Measurements from ENCODE around the gene FHIP2A.
A peak's percentile ranks its signal among the peaks of the same experiment; 100 is the strongest.
"Not testable (repeated sequence)": the region's sequence is repeated elsewhere in the genome, so short reads cannot be mapped to it uniquely, and the experiment has no call there.

The FHIP2A gene

DNA sequence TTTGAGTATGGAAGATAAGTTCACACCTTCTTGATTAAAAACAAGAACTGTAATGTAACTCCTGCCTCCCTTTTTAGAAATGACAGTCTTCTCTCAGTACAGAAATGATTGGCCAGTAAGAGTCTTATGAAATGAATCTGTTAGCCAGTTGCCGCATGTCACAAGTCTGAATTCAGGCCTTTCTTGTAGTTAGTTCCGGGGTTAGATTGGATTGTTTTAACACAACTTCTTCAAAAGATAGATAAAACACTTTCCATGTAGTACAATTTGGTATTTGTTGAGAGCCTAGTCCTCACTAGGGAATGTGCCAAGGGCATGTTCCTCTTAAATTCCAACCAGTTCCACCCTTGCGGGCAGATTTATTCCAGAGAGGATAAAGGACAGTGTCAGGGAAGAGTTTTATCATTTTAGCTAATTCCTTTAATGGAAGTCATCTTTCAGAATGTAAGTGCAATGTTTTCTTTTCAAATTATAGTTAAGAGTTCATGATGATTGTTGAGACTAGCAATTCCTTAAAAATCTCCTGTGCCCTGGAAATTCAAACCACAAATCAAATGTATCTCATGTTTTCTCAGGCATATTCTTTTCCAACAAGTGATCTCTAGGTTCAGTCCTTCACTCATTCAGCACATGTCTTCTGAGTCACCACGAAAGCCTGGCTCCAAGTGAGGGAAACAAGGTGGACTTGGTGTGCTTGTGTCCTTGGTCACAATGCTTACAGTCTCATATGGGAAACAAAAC lies 4.1 kb downstream of the FHIP2A start:
- DNase-seq (ENCODE audit: low read depth) = peak; percentile 66
- H3K4me3 ChIP-seq (replicated peaks; ENCODE audit: low read depth, low read length) = no peak overlapping the region
- TF ChIP-seq CTCF (IDR thresholded peaks at IDR 0.05; ENCODE audit: low read length, missing control alignments) = no peak

GRCh38 chr10:114829160-114829909 lies 7.8 kb downstream of the FHIP2A start:
- H3K4me3 ChIP-seq (replicated peaks; ENCODE audit: low read depth, low read length) = no peak overlapping the region
- DNase-seq (ENCODE audit: low read depth) = no peak
- TF ChIP-seq CTCF (IDR thresholded peaks at IDR 0.05; ENCODE audit: low read length, missing control alignments) = no peak

DNA sequence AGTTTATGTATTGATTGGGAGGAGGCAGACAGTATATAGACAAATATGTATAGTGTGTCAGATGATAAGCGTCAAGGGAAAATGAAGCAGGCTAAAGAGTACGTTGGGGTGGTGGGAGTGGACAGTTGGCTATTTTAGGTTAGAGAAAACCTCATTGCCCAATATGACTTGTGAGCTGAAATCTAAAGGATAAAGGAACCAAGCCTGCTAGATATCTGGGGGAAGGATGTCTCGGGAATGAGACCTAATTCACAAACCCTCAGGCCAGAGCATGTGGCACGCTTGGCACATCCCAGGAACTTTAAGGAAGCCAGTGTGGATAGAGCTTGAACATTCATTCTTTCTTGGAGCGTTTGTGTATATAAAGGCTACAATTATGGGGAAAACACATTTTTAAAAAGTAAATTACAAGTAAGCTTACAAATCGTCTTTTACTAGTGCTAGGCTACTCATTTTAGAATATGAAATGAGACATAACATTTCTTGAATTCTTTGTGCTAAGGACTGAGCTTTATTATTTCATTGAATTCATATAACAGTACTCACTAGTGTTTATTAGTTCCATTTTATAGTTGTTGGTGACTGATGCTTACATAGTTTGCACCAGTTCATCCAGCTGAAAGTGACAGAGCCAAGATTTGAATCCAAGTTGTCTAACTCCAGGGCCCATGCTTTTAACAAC lies 9.7 kb downstream of the FHIP2A start:
- no peak for DNase-seq (ENCODE audit: low read depth)
- H3K4me3 ChIP-seq (replicated peaks; ENCODE audit: low read depth, low read length) = no peak overlapping the region
- no peak for TF ChIP-seq CTCF (IDR thresholded peaks at IDR 0.05; ENCODE audit: low read length, missing control alignments)

- no peak overlapping the region for H3K4me3 ChIP-seq (replicated peaks; ENCODE audit: low read depth, low read length)
- no peak for TF ChIP-seq CTCF (IDR thresholded peaks at IDR 0.05; ENCODE audit: low read length, missing control alignments)
- no peak for DNase-seq (ENCODE audit: low read depth)
These were observed 16.1 kb downstream of the FHIP2A start for GRCh38 chr10:114837690-114838089.

DNA sequence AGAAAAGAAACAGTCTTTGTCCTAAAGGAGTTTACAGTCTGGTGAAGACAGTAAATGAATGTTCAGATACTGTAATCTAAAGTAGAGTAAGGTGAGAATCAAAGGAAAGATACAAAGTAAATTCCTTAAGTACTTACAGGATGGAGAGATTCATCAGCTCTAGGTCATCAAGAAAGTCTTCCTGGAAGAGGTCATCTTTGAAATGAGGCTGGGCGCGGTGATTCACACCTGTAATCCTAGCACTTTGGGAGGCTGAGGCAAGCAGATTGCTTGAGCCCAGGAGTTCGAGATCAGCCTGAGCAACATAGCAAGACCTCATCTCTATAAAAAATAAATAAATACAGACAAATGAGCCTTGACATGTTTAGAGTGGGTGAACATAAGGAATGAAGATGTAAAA lies 18.3 kb downstream of the FHIP2A start:
- no peak overlapping the region for H3K4me3 ChIP-seq (replicated peaks; ENCODE audit: low read depth, low read length)
- TF ChIP-seq CTCF (IDR thresholded peaks at IDR 0.05; ENCODE audit: low read length, missing control alignments) = no peak
- no peak for DNase-seq (ENCODE audit: low read depth)

GRCh38 chr10:114845978-114846693 lies 24.6 kb downstream of the FHIP2A start:
- no peak for TF ChIP-seq CTCF (IDR thresholded peaks at IDR 0.05; ENCODE audit: low read length, missing control alignments)
- H3K4me3 ChIP-seq (replicated peaks; ENCODE audit: low read depth, low read length) = no peak overlapping the region
- no peak for DNase-seq (ENCODE audit: low read depth)

- not testable (repeated sequence) for H3K4me3 ChIP-seq (replicated peaks; ENCODE audit: low read depth, low read length); DNase-seq (ENCODE audit: low read depth)
These were observed 25.9 kb downstream of the FHIP2A start for GRCh38 chr10:114847517-114847916.
